Kidney (tissue), 14 donors: ENCODE results near the gene RBM47. TPM values are rescaled to one million over a fixed set of nuclear protein-coding genes. Genes with fewer than 3 reads are reported as not detected.

Experiments
- DNase-seq, 5 donors: peaks; one replicate each; pipeline ENCODE4 v3.0.0-alpha.2; 2013 to 2020
- FAIRE-seq: peaks from 2 replicates; lab custom pipeline; 2012; peaks lifted over from hg19 to GRCh38; lab: Jason Lieb, UNC
- H3K27ac ChIP-seq, 2 donors: one replicate each; pipeline ENCODE4 v1.7.0; 2013; ENCODE audit warnings: low read depth in 2 of 2, low read length in 2 of 2, inconsistent platforms in 1 of 2
- H3K27me3 ChIP-seq: one replicate; pipeline ENCODE4 v1.7.1; 2013; ENCODE audit warnings: low read length, inconsistent platforms; ENCODE audit not compliant: control insufficient read depth, insufficient read depth
- H3K36me3 ChIP-seq, 3 donors: one replicate each; pipeline versions ENCODE4 v1.7.0 to v1.7.1; 2013; ENCODE audit warnings: low read length in 3 of 3, control low read depth in 1 of 3, inconsistent platforms in 1 of 3; ENCODE audit not compliant: insufficient read depth in 3 of 3, control insufficient read depth in 2 of 3
- H3K4me1 ChIP-seq, 3 donors: one replicate each; pipeline versions ENCODE4 v1.7.0 to v1.7.1; 2013; ENCODE audit warnings: low read length in 3 of 3, inconsistent platforms in 1 of 3, low read depth in 1 of 3; ENCODE audit not compliant: control insufficient read depth in 2 of 3, insufficient read depth in 2 of 3
- H3K4me3 ChIP-seq, 3 donors: one replicate each; pipeline versions ENCODE4 v1.7.0 to v1.8.1; 2013; ENCODE audit warnings: low read length in 3 of 3, control low read depth in 1 of 3, inconsistent platforms in 1 of 3
- H3K9ac ChIP-seq, 3 donors: one replicate each; pipeline versions ENCODE4 v1.7.0 to v1.7.1; 2013; ENCODE audit warnings: low read length in 3 of 3, control low read depth in 1 of 3, inconsistent platforms in 1 of 3
- H3K9me3 ChIP-seq, 3 donors: one replicate each; pipeline versions ENCODE4 v1.7.0 to v1.7.1; 2013; ENCODE audit warnings: low read length in 3 of 3, control low read depth in 1 of 3, inconsistent platforms in 1 of 3; ENCODE audit not compliant: control insufficient read depth in 2 of 3, insufficient read depth in 1 of 3
- intact Hi-C: fragments of 100-400 bp; cut with DNase I; formaldehyde crosslinking; loops from one replicate; pipeline ENCODE4 v1.11.1; 2022
- polyA plus RNA-seq: library from polyadenylated mRNA; stranded (reverse); fragments of 350-450 nt; fragmentation: Illumina TruSeq; extraction: RNeasy Lipid Tissue Mini Kit (QIAGEN cat#74804); gene quantifications from one replicate; pipeline ENCODE4 v1.2.3, GENCODE V29; 2014; ENCODE audit warnings: low read depth, low replicate concordance; ENCODE audit not compliant: insufficient read depth
- total RNA-seq: library from RNA; stranded (reverse); fragmentation: NEBNext Ultra II Directional; extraction: Animal tissue kit (Norgen Biotek cat#: 25700); gene quantifications from one replicate; pipeline ENCODE4 v1.2.1, GENCODE V29; 2021
- TF ChIP-seq, protein P1 (sequence below): IDR thresholded peaks from 3 replicates; pipeline ENCODE4 v1.5.1; 2012; ENCODE audit warnings: mild to moderate bottlenecking, moderate library complexity, borderline replicate concordance; ENCODE audit not compliant: insufficient read depth; ENCODE audit errors: extremely low read depth
- donor health status: control.
- donor health status: control.
- donor health status: control.
- donor health status: control.
- donor health status: control.
- donor health status: DM: yes; HTN: yes; CAD: no.
- donor health status: Normal renal cell carcinoma (clear cell type).

The RBM47 gene
- total and polyA plus RNA-seq, 2 donors from 2014 or later = 61.5 to 124 TPM

GRCh38 chr4:40621229-40621591, 8.5 kb downstream of the RBM47 start:
- FAIRE-seq (no peak), DNase-seq (no peak)
- no peak overlapping the region for H3K27ac ChIP-seq
- TF ChIP-seq, protein P1, sequence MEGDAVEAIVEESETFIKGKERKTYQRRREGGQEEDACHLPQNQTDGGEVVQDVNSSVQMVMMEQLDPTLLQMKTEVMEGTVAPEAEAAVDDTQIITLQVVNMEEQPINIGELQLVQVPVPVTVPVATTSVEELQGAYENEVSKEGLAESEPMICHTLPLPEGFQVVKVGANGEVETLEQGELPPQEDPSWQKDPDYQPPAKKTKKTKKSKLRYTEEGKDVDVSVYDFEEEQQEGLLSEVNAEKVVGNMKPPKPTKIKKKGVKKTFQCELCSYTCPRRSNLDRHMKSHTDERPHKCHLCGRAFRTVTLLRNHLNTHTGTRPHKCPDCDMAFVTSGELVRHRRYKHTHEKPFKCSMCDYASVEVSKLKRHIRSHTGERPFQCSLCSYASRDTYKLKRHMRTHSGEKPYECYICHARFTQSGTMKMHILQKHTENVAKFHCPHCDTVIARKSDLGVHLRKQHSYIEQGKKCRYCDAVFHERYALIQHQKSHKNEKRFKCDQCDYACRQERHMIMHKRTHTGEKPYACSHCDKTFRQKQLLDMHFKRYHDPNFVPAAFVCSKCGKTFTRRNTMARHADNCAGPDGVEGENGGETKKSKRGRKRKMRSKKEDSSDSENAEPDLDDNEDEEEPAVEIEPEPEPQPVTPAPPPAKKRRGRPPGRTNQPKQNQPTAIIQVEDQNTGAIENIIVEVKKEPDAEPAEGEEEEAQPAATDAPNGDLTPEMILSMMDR = no peak
- H3K27me3 ChIP-seq = no peaks in the 10 kb centered on the region
- H3K9ac ChIP-seq = no peak overlapping the region
- H3K4me3 ChIP-seq = no peak overlapping the region
- intact Hi-C loops = no loop called here
- H3K36me3 ChIP-seq = no peaks in the 10 kb centered on the region
- H3K9me3 ChIP-seq = no peaks in the 10 kb centered on the region
- H3K4me1 ChIP-seq = peaks cover 0 to 5% (median 2%) of the 10 kb centered on the region in 3 donors

DNA sequence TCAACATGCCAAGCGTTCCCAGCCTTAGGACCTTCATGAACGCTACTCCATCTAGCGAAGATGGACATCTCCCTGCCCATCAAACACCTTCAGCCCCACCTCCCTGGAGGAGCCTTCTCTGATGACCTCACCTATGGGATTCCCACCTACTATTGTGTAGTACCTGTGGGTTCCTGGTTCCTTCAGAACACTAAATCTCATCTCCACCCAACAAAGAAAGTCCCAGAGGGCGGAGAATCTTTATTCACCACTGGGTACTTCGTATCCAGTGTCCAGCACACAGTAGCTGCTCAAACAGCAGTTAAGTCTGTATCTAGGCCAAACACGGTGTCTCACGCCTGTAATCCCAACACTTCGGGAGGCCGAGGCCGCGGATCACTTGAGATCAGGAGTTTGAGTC, 10.1 kb downstream of the RBM47 start:
- no peak overlapping the region for H3K27ac ChIP-seq
- H3K9ac ChIP-seq = no peak overlapping the region
- peaks cover 0 to 2% (median 0%) of the 10 kb centered on the region in 3 donors for H3K4me1 ChIP-seq
- TF ChIP-seq, protein P1 = no peak
- H3K27me3 ChIP-seq = no peaks in the 10 kb centered on the region
- H3K36me3 ChIP-seq = no peaks in the 10 kb centered on the region
- FAIRE-seq = no peak
- no peak for DNase-seq
- no peaks in the 10 kb centered on the region for H3K9me3 ChIP-seq
- no peak overlapping the region for H3K4me3 ChIP-seq
- intact Hi-C loops = no loop called here

DNA sequence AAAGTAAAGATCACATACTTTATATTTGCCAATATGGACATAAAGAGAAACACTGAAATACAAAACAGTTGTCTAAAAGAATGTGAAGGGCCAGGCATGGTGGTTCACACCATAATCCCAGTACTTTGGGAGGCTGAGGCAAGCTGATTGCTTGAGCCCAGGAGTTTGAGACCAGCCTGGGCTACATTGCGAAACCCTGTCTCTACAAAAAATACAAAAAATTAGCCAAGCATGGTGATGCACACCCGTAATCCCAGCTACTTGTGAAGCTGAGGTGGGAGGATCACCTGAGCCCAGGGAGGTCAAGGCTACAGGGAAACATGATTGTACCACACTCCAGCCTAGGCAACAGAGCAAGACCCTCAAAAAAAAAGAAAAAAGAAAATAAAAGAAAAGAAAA, 11.8 kb downstream of the RBM47 start:
- FAIRE-seq = no peak
- Histone ChIP-seq H3K4me1 (peaks cover 0 to 2% (median 0%) of the 10 kb centered on the region in 3 donors), H3K9ac (no peak overlapping the region), H3K9me3 (no peaks in the 10 kb centered on the region), H3K27ac (no peak overlapping the region), H3K27me3 (no peaks in the 10 kb centered on the region), H3K4me3 (no peak overlapping the region), H3K36me3 (no peaks in the 10 kb centered on the region)
- DNase-seq = no peak
- TF ChIP-seq, protein P1 = no peak
- intact Hi-C loops = no loop called here

GRCh38 chr4:40614031-40614430, 15.6 kb downstream of the RBM47 start:
- intact Hi-C loops = no loop called here
- no peak for DNase-seq

More at GRCh38 chr4:40614031-40614430, 15.6 kb downstream of the RBM47 start:
- Histone ChIP-seq H3K4me1 (no peaks in the 10 kb centered on the region), H3K9ac (no peak overlapping the region), H3K9me3 (no peaks in the 10 kb centered on the region), H3K27ac (no peak overlapping the region), H3K4me3 (no peak overlapping the region), H3K36me3 (no peaks in the 10 kb centered on the region), H3K27me3 (no peaks in the 10 kb centered on the region)
- no peak for FAIRE-seq
- TF ChIP-seq, protein P1 = no peak
